Left kidney (tissue), 8 donors: Measurements from ENCODE around the gene VPS50. TPM values are rescaled to one million over a fixed set of nuclear protein-coding genes. Genes with fewer than 3 reads are reported as not detected.

ENCODE experiments used
- DNase-seq: peaks from one replicate; pipeline ENCODE4 v3.0.0-alpha.2; 2013
- long read RNA-seq, 8 donors: transcript quantifications; one replicate each; lab custom pipeline, GENCODE V29; 2026
- polyA plus RNA-seq: library from polyadenylated mRNA; unstranded; fragments of 120-200 nt; gene quantifications from one replicate; pipeline ENCODE4 v1.2.1, GENCODE V29; 2013; ENCODE audit not compliant: insufficient read length

VPS50 gene
- 36.3 TPM for polyA plus RNA-seq
- long read RNA-seq, donor 1, result 0 reads
- long read RNA-seq, donor 2, partial matches to known transcripts, result 0 of 1 reads
- long read RNA-seq, donor 2, other reads (novel, unspliced or antisense), result 0 of 1 reads
- long read RNA-seq, donor 3, result 0 reads
- long read RNA-seq, donor 4, result 0 reads
- long read RNA-seq, donor 5, partial matches to known transcripts, result 0 of 1 reads
- long read RNA-seq, donor 5, other reads (novel, unspliced or antisense), result 0 of 1 reads
- long read RNA-seq, donor 6, partial matches to known transcripts, result 0 of 2 reads
- long read RNA-seq, donor 6, other reads (novel, unspliced or antisense), result 0 of 2 reads
- long read RNA-seq, donor 7, partial matches to known transcripts, result 10 of 12 reads
- long read RNA-seq, donor 7, other reads (novel, unspliced or antisense), result 0 of 12 reads
- long read RNA-seq, donor 8, partial matches to known transcripts, result 0 of 2 reads
- long read RNA-seq, donor 8, other reads (novel, unspliced or antisense), result 0 of 2 reads

GRCh38 chr7:93231799-93232672 lies at the start of gene VPS50:
Gene VPS50 (plus strand): TSS chr7:93232366. CDS start chr7:93232468, 102 bp downstream.
- peak; percentile 92 for DNase-seq

DNA sequence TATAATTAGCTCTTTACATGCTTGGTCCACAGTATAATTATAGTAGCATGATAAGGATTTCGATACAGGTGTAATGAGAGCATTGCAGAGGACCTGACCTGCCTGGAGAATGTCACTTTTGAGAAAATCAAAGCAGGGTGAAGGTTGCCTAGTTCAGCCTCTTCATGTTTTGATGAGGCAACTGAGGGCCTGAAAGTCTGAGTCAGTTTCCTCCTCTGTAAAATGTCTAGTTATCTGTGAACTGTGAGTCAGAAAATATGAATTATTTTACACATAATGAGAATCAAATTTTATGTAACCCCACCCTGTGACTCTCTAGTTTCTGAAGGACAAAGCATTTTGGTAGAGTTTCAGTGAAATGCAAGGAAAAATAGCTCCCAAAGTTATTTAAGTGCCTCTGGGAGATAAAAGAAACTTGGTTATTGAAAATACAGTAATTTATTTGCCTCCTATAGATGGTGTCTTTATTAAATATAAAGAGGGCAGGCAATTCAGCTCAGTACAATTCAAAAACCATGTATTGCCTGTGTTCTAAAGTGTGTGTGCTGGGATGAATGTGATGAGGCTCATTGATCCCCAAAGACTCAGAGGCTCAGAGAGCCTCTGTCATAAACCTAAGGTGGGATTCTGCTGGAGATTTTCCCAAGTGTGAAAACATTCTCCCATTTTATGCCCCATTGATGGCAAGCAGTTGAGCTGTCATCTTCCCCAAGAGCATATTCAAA lies 46.7 kb upstream of the VPS50 start:
- no peak for DNase-seq

- DNase-seq, result no peak
These were observed 43.1 kb upstream of the VPS50 start for GRCh38 chr7:93188870-93189634.

DNA sequence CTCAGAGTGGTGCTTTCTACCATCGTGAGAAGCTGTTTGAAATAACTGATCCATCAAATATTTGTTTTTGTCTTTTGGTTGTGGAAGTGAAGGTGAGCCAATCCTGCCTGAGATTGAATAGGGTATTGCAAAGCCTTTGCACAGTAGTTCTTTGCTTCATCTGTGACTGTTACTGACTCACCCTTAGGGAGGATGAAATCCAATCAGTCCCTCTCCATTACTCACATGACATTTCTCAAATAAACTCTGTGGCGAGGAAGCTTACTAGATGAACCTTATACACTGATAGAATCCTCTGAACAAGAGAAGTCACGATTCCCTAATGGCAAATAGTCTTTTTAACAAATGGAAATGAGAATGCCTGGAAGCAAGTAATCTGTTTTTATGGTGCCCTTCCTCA lies 37.8 kb upstream of the VPS50 start:
- DNase-seq, result no peak

- DNase-seq, result no peak
These were observed 35.8 kb upstream of the VPS50 start for GRCh38 chr7:93196336-93196735.

GRCh38 chr7:93198472-93198871 lies 33.7 kb upstream of the VPS50 start:
- no peak for DNase-seq

DNA sequence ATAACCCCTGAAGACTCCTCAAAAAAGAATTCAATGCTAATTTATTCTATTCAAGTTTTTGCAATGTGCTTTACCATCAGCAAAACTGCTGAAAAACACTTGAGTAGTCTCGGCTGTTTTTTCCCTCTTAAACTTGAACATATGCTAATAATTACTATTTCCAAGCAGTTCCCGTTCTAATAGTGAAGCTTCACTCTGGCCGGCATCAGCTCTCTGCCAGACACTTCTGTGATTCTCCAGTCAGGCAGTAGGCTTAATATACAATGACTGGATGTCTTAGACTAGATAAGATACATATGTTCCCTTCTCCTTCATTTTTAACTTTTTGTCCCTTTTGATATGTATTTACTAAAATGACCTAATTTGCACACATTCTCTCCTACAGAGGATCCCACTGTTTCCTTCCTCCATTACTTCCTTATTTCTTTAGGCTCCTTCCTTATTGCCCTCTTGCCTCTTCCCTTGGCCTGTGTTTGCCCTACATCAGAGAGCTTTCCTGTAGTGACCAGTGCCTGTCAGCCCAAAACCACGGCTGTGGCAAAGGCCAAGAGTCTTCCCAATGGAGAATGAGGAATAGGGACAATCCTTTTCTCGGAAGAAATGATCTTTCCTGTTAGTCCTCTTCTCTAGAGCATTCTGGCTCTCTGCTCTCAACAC lies 29.4 kb upstream of the VPS50 start:
- DNase-seq, result no peak

GRCh38 chr7:93203496-93203895 lies 28.7 kb upstream of the VPS50 start:
- DNase-seq, result no peak

GRCh38 chr7:93205046-93205445 lies 27.1 kb upstream of the VPS50 start:
- DNase-seq, result no peak

DNA sequence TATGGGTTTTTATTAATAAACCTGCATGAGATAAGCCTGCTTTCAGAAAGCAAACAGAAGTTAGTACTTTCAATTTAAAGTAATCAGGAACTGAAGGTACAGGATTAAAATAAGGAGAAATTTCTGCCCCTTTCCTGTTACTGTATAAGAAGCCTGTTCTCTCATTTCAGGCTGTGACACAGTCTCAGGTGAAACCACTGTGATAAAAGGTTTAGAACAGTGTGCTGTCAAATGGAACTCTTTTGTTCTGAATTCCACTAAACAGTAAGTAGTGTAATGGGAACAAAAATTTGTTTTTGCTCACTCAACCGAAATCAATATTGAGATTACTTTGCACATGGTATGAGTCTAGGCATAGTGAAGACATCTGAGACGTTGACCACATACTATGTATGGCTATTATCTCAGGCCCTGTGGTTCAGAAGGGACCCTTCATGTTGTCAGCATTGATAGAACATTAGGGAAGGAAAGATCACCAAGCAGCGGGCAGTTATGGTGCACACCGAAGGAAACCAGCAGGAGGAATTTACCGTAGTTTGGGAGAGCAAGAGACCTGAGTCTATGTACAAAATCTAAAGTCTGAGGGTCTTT lies 20.8 kb upstream of the VPS50 start:
- DNase-seq, result no peak

DNA sequence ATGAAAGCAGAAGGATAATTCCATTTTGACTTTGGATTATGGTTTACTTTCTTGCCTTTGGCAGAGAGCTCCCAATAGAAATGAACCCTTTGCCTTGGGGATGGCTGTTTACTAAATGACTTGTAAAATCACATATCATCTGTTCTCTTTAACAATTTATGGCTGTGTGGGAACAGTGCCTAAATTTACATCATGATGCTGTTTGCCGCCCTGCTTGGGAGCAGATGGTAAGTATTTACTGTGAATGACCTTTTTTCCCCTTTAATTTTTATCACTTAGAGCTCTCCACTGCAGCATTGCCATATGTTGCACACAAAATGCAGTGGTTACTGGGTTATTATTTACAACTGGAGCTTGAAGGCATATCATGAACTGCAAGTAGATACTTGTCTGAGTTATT lies 19.3 kb upstream of the VPS50 start:
- no peak for DNase-seq

DNA sequence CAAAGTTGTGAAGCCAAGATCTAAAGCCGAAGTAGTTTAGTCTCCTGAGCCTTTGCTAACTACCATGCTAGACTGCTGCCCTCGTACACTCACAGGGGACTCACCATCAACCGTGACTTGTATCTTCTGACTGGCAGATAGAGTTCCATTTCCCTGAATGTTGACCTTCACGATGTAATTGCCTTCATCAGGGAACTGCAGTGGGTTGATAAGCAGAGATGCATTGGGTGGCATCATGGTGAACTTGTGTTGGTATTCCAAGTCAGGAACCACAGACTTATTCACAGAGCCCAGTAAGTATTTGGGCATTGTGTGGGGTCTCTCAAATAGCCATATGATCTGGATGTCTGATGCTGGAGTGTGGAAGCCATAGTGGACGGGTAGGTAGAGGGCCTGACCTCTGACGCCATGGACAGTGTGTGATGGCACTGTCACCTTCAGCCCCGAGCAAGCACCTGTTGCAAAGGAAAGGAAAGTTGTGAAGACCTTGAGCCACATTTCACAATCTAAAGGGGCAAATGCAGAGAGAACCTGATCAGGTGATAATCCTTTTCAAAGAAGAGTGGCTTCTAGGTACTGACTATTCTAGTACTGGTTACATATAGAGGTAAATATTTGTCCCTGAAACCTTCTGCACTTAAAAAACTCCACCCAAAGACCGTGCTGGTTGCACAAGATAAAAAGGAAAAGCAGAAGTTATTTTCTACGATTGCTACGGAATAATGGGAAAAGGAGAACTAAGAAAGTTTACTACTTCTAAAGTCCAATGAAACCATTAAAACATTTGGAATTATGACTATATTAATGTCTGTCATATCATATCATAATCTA lies 13.0 kb upstream of the VPS50 start:
- DNase-seq, result no peak

DNA sequence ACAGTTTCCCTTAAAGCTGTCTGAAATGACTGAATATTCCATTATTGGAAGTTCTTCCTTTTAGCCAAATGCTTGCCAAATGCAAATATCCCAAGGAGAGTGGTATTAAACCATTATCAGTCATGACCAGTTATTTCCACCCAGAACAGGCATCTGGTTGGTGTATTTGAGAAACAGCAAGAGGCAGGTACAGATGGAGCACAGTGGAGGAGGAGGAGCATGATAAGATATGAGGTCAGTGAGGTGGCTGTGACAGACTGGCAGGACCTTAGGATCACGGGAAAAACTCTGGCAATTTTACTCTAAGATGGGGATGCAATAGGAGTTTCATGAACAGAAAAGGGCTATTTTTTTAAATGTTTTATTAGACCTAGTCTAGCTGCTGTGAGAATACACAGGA lies 12.3 kb upstream of the VPS50 start:
- no peak for DNase-seq

- DNase-seq, result no peak
These were observed 5.9 kb upstream of the VPS50 start, which contains the start of gene HEPACAM2 for GRCh38 chr7:93226310-93226709. Gene HEPACAM2 (minus strand): TSS chr7:93226469.

GRCh38 chr7:93228302-93228701 lies 3.9 kb upstream of the VPS50 start:
- peak; percentile 46 for DNase-seq

DNA sequence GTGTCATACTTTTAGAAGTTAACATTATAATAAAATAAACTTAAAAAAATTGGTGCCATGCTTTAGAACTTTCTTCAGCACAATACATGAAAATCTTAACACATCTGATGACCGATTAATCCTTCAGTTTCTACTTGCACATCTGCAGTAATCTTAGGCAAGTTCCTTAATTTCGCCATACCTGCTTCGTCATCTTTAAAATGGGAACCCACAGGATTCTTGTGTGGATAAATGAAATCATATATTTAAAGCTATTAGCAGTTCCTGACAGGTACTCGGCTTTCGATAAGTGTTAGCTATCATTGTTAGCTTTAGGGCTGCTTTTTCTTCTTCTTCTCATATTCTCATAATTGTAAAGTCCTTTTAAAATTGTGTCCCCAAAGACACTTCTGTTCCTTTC lies 907 bp upstream of the VPS50 start:
- no peak for DNase-seq

GRCh38 chr7:93232673-93233018 lies 480 bp downstream of the VPS50 start:
- DNase-seq, result no peak

DNA sequence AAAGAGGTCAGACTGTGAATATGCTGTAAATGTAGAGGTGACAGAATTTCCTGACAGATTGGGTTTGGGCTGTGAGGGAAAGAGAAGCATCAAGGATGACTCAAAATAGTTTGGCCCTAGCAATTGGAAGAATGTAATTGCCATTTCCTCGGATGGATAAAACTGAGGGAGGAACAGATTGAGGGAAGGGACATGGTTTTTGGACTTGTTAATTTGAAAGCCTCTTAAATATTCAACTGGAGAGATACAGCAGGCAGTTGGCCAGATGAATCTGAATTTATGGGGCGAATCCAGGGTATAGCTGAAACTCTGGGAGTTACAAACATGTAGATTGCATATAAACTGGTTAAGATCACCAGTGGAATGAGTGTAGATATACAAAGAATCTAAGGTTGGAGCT lies 3.4 kb downstream of the VPS50 start:
- no peak for DNase-seq

DNA sequence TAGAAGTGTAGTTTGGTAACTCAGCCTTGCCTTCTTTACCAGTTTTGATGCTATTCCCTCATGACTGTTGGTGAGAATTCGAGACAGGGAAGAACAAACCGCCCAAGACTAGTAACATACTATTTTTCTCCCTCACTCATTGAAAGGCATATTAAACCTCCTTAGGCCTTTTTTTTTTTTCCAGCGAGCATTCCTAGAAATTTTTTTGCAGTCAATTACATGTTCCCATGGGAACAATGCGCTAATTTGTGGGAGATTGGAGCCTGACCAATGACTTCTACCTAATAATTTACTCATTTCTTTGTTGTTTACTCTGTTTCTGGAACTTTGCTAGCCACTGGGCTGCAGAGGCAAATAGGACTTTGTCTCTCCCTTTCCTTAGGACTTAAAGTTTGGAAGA lies 6.0 kb downstream of the VPS50 start:
- DNase-seq, result no peak

DNA sequence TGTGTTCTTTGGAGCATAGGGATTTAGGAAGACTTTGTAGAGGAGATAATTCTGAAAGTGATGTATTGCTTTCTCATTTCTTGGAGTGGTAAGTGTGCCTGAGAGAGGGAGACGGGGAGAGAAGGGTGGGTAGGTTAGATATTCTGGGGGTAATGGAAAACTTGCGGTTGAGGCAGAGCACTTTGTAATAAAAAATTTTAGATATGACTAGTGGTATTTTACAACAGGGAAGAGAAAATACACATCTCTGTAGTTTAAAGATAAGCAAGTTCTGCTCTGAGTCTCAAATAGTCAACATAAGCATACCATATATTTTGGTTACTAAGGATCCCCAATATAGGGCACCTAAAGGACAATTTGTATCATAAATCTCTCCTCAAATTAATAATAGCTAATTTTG lies 6.6 kb downstream of the VPS50 start:
- DNase-seq, result no peak
